Heart right ventricle (tissue), 16 donors: ENCODE measurements around the gene TMEM35A. TPM values are rescaled to one million over a fixed set of nuclear protein-coding genes. Genes with fewer than 3 reads are reported as not detected.

ENCODE experiments used
- ATAC-seq, 8 donors: fragments of 200-7000 bp; cut with Tn5 transposase; one replicate each; pipeline ENCODE4 v1.9.1; 2020; ENCODE audit warnings: mild to moderate bottlenecking in 8 of 8, moderate library complexity in 8 of 8, moderate number of reproducible peaks in 1 of 8
- DNase-seq, 2 donors: peaks; one replicate each; pipeline ENCODE4 v3.0.0-alpha.2; 2020
- H3K27ac ChIP-seq, 10 donors: fragments of 200-600 bp; sonication (generic) in 2 of 10; one replicate each; pipeline versions ENCODE4 v1.5.0 to v1.8.0; 2020 to 2022; ENCODE audit warnings: mild to moderate bottlenecking in 3 of 10
- H3K27me3 ChIP-seq, 7 donors: fragments of 200-600 bp; one replicate each; pipeline ENCODE4 v1.8.0; 2021 to 2022; ENCODE audit warnings: mild to moderate bottlenecking in 2 of 7
- H3K36me3 ChIP-seq, 9 donors: fragments of 200-600 bp; sonication (generic) in 1 of 9; one replicate each; pipeline versions ENCODE4 v1.5.0 to v1.8.0; 2020 to 2022; ENCODE audit warnings: mild to moderate bottlenecking in 2 of 9
- H3K4me1 ChIP-seq, 9 donors: fragments of 200-600 bp; sonication (generic) in 1 of 9; one replicate each; pipeline versions ENCODE4 v1.5.0 to v1.8.0; 2020 to 2022; ENCODE audit warnings: mild to moderate bottlenecking in 4 of 9
- H3K4me3 ChIP-seq, 10 donors: fragments of 200-600 bp; sonication (generic) in 2 of 10; one replicate each; pipeline versions ENCODE4 v1.5.0 to v1.8.0; 2020 to 2022; ENCODE audit warnings: mild to moderate bottlenecking in 7 of 10, moderate library complexity in 2 of 10
- H3K9me3 ChIP-seq, 11 donors: fragments of 200-600 bp in 10 of 11; sonication (generic) in 2 of 11; one replicate each; pipeline versions ENCODE4 v1.5.0 to v1.8.0; 2013 to 2022; ENCODE audit warnings: mild to moderate bottlenecking in 2 of 11, control low read depth in 1 of 11, moderate library complexity in 1 of 11
- CTCF ChIP-seq, 9 donors: fragments of 200-600 bp; sonication (generic) in 2 of 9; IDR thresholded peaks; one replicate each; pipeline versions ENCODE4 v1.5.0 to v1.8.0; 2021 to 2022; ENCODE audit warnings: antibody characterized with exemption in 9 of 9, mild to moderate bottlenecking in 5 of 9, moderate library complexity in 1 of 9
- WGBS, 2 donors: extraction: QIAGEN DNeasy Blood & Tissue Kit; methylation state at CpG; one replicate each; pipeline ENCODE4 v1.1.7; 2013; ENCODE audit warnings: inconsistent platforms in 1 of 2; 5-methylcytosine and 5-hydroxymethylcytosine counted together
- intact Hi-C, 10 donors: fragments of 100-400 bp; cut with DNase I; formaldehyde crosslinking; loops; one replicate each; pipeline versions ENCODE4 v1.11.1 to v1.14.2; 2022
- long read RNA-seq, 3 donors: library from polyadenylated mRNA; unstranded; transcript quantifications; one replicate each; pipeline ENCODE4 v2.0.0, GENCODE V29; 2020 to 2021
- polyA plus RNA-seq, 2 donors: library from polyadenylated mRNA; stranded (reverse); fragments of 200-250 nt; gene quantifications; one replicate each; pipeline ENCODE4 v1.2.3, GENCODE V29; 2013
- total RNA-seq, 10 donors: library from RNA; stranded (reverse); fragmentation: NEBNext Ultra II Directional in 3 of 10; extraction: Animal tissue kit (Norgen Biotek cat#: 25700) in 3 of 10; gene quantifications; one replicate each; pipeline versions ENCODE4 v1.2.1 to v1.2.4, GENCODE V29; 2021 to 2023
- donor health status: Arrhythmogenic right ventricular cardiomyopathy.
- donor health status: ischemic (EF 13 %, LVEDD 7.1; RV severe dilation, severe dysfunction).
- donor health status: healthy with polysubstance abuse.
- donor health status: DM: no; HTN: yes; CAD: no.
- donor health status: DM: no; HTN: no; CAD: no.
- donor health status: ischemic (EF 25% LVEDD 6.9; RV normal size, moderate dysfunction).
- donor health status: ischemic (EF 25% LVEDD 5.7; RV mildly dilated, moderate dysfunction).
- donor health status: healthy.
- donor health status: DM: yes; HTN: yes; CAD: no.
- donor health status: Ischemic cardiomyopathy.
- donor health status: ischemic (EF 35%, LVEDD 5.7; RV mildly dilated, moderate dysfunction).
- donor health status: nonischemic (EF 11% LVEDD 7.7; RV severe dilation, severe dysfunction).
- donor health status: DM: yes; HTN: yes; CAD: no.
- donor health status: PGD.
- donor health status: ischemic (EF 29% LVEDD 5.4; RV normal size, mild dysfunction).
- donor health status: nonischemic (EF 23%, LVEDD 6.1; RV moderate dilation, normal function).

Gene TMEM35A
- total RNA-seq = under 1 TPM in 4 of 10 donors, not detected in 6; 0.18 to 0.47 (median 0.29) TPM
- under 1 TPM in 1 of 2 donors, not detected in 1; 0.07 TPM for polyA plus RNA-seq
- long read RNA-seq, donor 1 = 0 reads
- long read RNA-seq, donor 2 = 0 reads
- long read RNA-seq, donor 3 = 0 reads

- H3K9me3 ChIP-seq = peaks cover 0 to 3% (median 0%) of the 10 kb centered on the region in 11 donors
- no peaks in the 10 kb centered on the region for H3K4me1 ChIP-seq
- peak in 1 of 8 donors; percentile 22 for ATAC-seq
- intact Hi-C loops = no loop called here
- H3K27me3 ChIP-seq = peaks cover 0 to 63% (median 0%) of the 10 kb centered on the region in 7 donors
- no peaks in the 10 kb centered on the region for H3K36me3 ChIP-seq
- TF ChIP-seq CTCF (IDR thresholded peaks at IDR 0.05) = no peak
- no peak for DNase-seq
- WGBS, 2 donors = 4 to 7% methylated on average over 21 to 23 of the region's 23 CpGs
- peak within 1 kb of the TSS in 9 of 10 donors; percentile 1 to 47 (median 37) for H3K4me3 ChIP-seq
- H3K27ac ChIP-seq = no peak within 1 kb of the TSS
Observed at GRCh38 chrX:101078716-101079598, at the start of gene TMEM35A. TSS of gene TMEM35A (plus strand) at chrX:101078879. CDS start at chrX:101079003, 124 bp downstream.

- H3K4me1 ChIP-seq = no peaks in the 10 kb centered on the region
- H3K4me3 ChIP-seq = no peak overlapping the region
- TF ChIP-seq CTCF (IDR thresholded peaks at IDR 0.05) = no peak
- no peak overlapping the region for H3K27ac ChIP-seq
- ATAC-seq (no peak), DNase-seq (no peak)
- WGBS, 2 donors = 95 to 100% methylated on average over 1 of the region's 1 CpG
- no peaks in the 10 kb centered on the region for H3K9me3 ChIP-seq
- H3K36me3 ChIP-seq = peaks cover 0 to 60% (median 0%) of the 10 kb centered on the region in 9 donors
- intact Hi-C loops = no loop called here
- no peaks in the 10 kb centered on the region for H3K27me3 ChIP-seq
Observed at GRCh38 chrX:101029665-101030064, 49.0 kb upstream of the TMEM35A start.

GRCh38 chrX:101037231-101037630 lies 41.4 kb upstream of the TMEM35A start:
- no peaks in the 10 kb centered on the region for H3K9me3 ChIP-seq
- TF ChIP-seq CTCF (IDR thresholded peaks at IDR 0.05) = no peak
- H3K27me3 ChIP-seq = no peaks in the 10 kb centered on the region
- ATAC-seq = no peak
- H3K4me3 ChIP-seq = no peak overlapping the region
- DNase-seq = no peak
- H3K4me1 ChIP-seq = no peaks in the 10 kb centered on the region
- H3K27ac ChIP-seq = no peak overlapping the region
- peaks cover 0 to 78% (median 0%) of the 10 kb centered on the region in 9 donors for H3K36me3 ChIP-seq
- intact Hi-C loops = no loop called here

GRCh38 chrX:101040197-101040596 lies 38.5 kb upstream of the TMEM35A start:
- no peaks in the 10 kb centered on the region for H3K27me3 ChIP-seq
- no peak overlapping the region for H3K4me3 ChIP-seq
- intact Hi-C loops = no loop called here
- 95 to 97% methylated on average over 4 of the region's 4 CpGs for WGBS, 2 donors
- H3K4me1 ChIP-seq = no peaks in the 10 kb centered on the region
- DNase-seq = no peak
- no peaks in the 10 kb centered on the region for H3K9me3 ChIP-seq
- TF ChIP-seq CTCF (IDR thresholded peaks at IDR 0.05) = no peak
- H3K36me3 ChIP-seq = peaks cover 0 to 62% (median 0%) of the 10 kb centered on the region in 9 donors
- no peak for ATAC-seq
- no peak overlapping the region for H3K27ac ChIP-seq
